GM12878 (cell line): Measurements from ENCODE around the gene MEN1. TPM values are rescaled to one million over a fixed set of nuclear protein-coding genes. Genes with fewer than 3 reads are reported as not detected.

Experiments used
- ATAC-seq: fragments of 200-7000 bp; cut with Tn5 transposase; 3 replicates; pipeline ENCODE4 v1.9.1; 2020; ENCODE audit warnings: mild to moderate bottlenecking, moderate library complexity
- BruUV-seq: library from RNA; stranded (reverse); fragments of 400-500 nt; replicated peaks from 2 replicates; lab custom pipeline; 2021; lab: Mats Ljungman, UMichigan
- CTCF ChIA-PET: fragments of 300-600 bp; sonication (Branson Sonifier 250); formaldehyde crosslinking; extraction: SDS; loops from one replicate; lab custom pipeline; 2021; ENCODE audit warnings: inconsistent platforms; lab: Yijun Ruan, JAX
- POLR2A ChIA-PET: fragments of 350-600 bp; formaldehyde crosslinking; extraction: SDS; loops from one replicate; lab custom pipeline; 2021; ENCODE audit warnings: inconsistent platforms; lab: Charles Lee
- RAD21 ChIA-PET: fragments of 300-600 bp; sonication (Branson Sonifier 250); formaldehyde crosslinking; loops from one replicate; lab custom pipeline; 2023; ENCODE audit warnings: antibody characterized with exemption; ENCODE audit not compliant: unreplicated experiment; lab: Charles Lee
- SMC1A ChIA-PET: fragments of 300-600 bp; sonication (Branson Sonifier 250); formaldehyde crosslinking; loops from one replicate; lab custom pipeline; 2023; ENCODE audit not compliant: unreplicated experiment, uncharacterized antibody; lab: Charles Lee
- DNase-seq: peaks from one replicate; pipeline ENCODE4 v3.0.0-alpha.2; 2011; ENCODE audit warnings: low read depth, low spot score
- FAIRE-seq: peaks from 3 replicates; lab custom pipeline; 2011; peaks lifted over from hg19 to GRCh38; lab: Jason Lieb, UNC
- H2AFZ ChIP-seq: 2 replicates; pipeline ENCODE4 v1.6.0; 2011; ENCODE audit warnings: low read depth, low read length, control low read depth; ENCODE audit not compliant: control insufficient read depth
- H3K27ac ChIP-seq: 2 replicates; pipeline ENCODE4 v1.5.1; 2011; ENCODE audit warnings: control low read depth; ENCODE audit not compliant: control insufficient read depth, insufficient read depth
- H3K27me3 ChIP-seq, 2 experiments: replicated peaks in 1 of 2; 2 replicates each; pipeline versions ENCODE4 v1.6.0 to v1.6.1; 2011; ENCODE audit warnings: low read length in 1 of 2; ENCODE audit not compliant: control insufficient read depth in 2 of 2, insufficient read depth in 2 of 2
- H3K36me3 ChIP-seq, 2 experiments: 2 replicates each; pipeline ENCODE4 v1.5.1; 2011; ENCODE audit warnings: low read length in 1 of 2; ENCODE audit not compliant: control insufficient read depth in 2 of 2, insufficient read depth in 2 of 2
- H3K4me1 ChIP-seq: 2 replicates; pipeline ENCODE4 v1.6.1; 2011; ENCODE audit warnings: mild to moderate bottlenecking, low read length, moderate library complexity, mixed read lengths; ENCODE audit not compliant: control insufficient read depth, insufficient read depth
- H3K4me2 ChIP-seq: 2 replicates; pipeline ENCODE4 v1.6.0; 2011; ENCODE audit warnings: control low read depth; ENCODE audit not compliant: control insufficient read depth, insufficient read depth
- H3K4me3 ChIP-seq: fragments of 200-600 bp; sonication (generic); 2 replicates; pipeline ENCODE4 v1.5.1; 2016
- H3K79me2 ChIP-seq: 2 replicates; pipeline ENCODE4 v1.6.0; 2011; ENCODE audit warnings: low read length; ENCODE audit not compliant: control insufficient read depth, insufficient read depth
- H3K9ac ChIP-seq: 2 replicates; pipeline ENCODE4 v1.8.0; 2011; ENCODE audit warnings: low read length, control low read depth, mixed read lengths; ENCODE audit not compliant: control insufficient read depth, insufficient read depth
- H3K9me3 ChIP-seq: replicated peaks from 3 replicates; pipeline ENCODE4 v1.5.1; 2011; ENCODE audit warnings: mild to moderate bottlenecking, low read length; ENCODE audit not compliant: control insufficient read depth, insufficient read depth
- H4K20me1 ChIP-seq: 2 replicates; pipeline ENCODE4 v1.6.0; 2011; ENCODE audit not compliant: control insufficient read depth, insufficient read depth
- CBFB ChIP-seq: IDR thresholded peaks from 2 replicates; pipeline ENCODE4 v1.6.1; 2016; ENCODE audit warnings: antibody characterized with exemption, low read depth
- CBX3 ChIP-seq: fragments of 200-600 bp; sonication (generic); IDR thresholded peaks from 2 replicates; pipeline ENCODE4 v1.6.1; 2016; ENCODE audit warnings: low read depth, borderline replicate concordance
- CHD4 ChIP-seq: fragments of 200-600 bp; sonication (generic); IDR thresholded peaks from 2 replicates; pipeline ENCODE4 v1.6.1; 2016; ENCODE audit warnings: mild to moderate bottlenecking
- ELK1 ChIP-seq: IDR thresholded peaks from 2 replicates; pipeline ENCODE4 v1.6.1; 2012; ENCODE audit warnings: low read depth, low read length, improper control_type of control experiment
- GABPA ChIP-seq: IDR thresholded peaks from 2 replicates; pipeline ENCODE4 v1.6.1; 2014; ENCODE audit warnings: antibody characterized with exemption, low read depth, mild to moderate bottlenecking, inconsistent platforms
- NFIC ChIP-seq: IDR thresholded peaks from 2 replicates; pipeline ENCODE4 v1.6.1; 2012; ENCODE audit warnings: low read depth, mild to moderate bottlenecking, inconsistent platforms, low read length, moderate library complexity
- NR2C2 ChIP-seq: IDR thresholded peaks from 2 replicates; pipeline ENCODE4 v1.6.1; 2011; ENCODE audit warnings: borderline replicate concordance, low read depth; ENCODE audit not compliant: control insufficient read depth, insufficient read length
- PAX5 ChIP-seq: IDR thresholded peaks from 2 replicates; pipeline ENCODE4 v1.6.1; 2011; ENCODE audit warnings: low read depth, low read length, borderline replicate concordance
- POLR2A ChIP-seq: IDR thresholded peaks from 2 replicates; pipeline ENCODE4 v1.6.1; 2011; ENCODE audit warnings: low read depth, mild to moderate bottlenecking, low read length
- TAF1 ChIP-seq: IDR thresholded peaks from 2 replicates; pipeline ENCODE4 v1.6.1; 2011; ENCODE audit warnings: mild to moderate bottlenecking, low read depth, low read length, borderline replicate concordance
- YY1 ChIP-seq: IDR thresholded peaks from 2 replicates; pipeline ENCODE4 v1.6.1; 2011; ENCODE audit warnings: low read depth, mild to moderate bottlenecking, low read length
- WGBS: methylation state at CpG from one replicate; pipeline ENCODE4 v1.1.6; 2016; ENCODE audit warnings: low lambda C conversion rate; ENCODE audit not compliant: insufficient replicate concordance, insufficient coverage; ENCODE audit errors: missing lambda C conversion rate; 5-methylcytosine and 5-hydroxymethylcytosine counted together
- in situ Hi-C: fragments of 300-500 bp; cut with MboI; formaldehyde crosslinking; loops from 9 replicates; pipeline ENCODE4 v1.14.3; 2018; ENCODE audit warnings: mixed read lengths
- intact Hi-C: fragments of 100-400 bp; cut with micrococcal nuclease; formaldehyde crosslinking; loops from one replicate; pipeline ENCODE4 v1.14.2; 2022; ENCODE audit not compliant: unreplicated experiment
- polyA plus RNA-seq, 11 experiments: library from polyadenylated mRNA; depleted of rRNA in 4 of 11; unstranded in 6 of 11; stranded (reverse) in 5 of 11; fragments of >200 nt; fragmentation: Nextera tagmentation in 4 of 11; fragmentation: Illumina TruSeq in 1 of 11; extraction: Ambion mirVana in 4 of 11; extraction: Trizol in 1 of 11; gene quantifications; 1 replicate in 1 of 11; 2 replicates in 10 of 11; pipeline versions ENCODE4 v1.2.1 to v1.2.3, GENCODE V29; 2011 to 2016; ENCODE audit warnings: inconsistent platforms in 2 of 11, missing spikeins in 2 of 11, low read depth in 1 of 11
- total RNA-seq, 4 experiments: library from RNA; depleted of rRNA in 3 of 4; stranded (reverse); fragments of >200 nt in 3 of 4; fragmentation: Illumina TruSeq in 1 of 4; extraction: Trizol in 1 of 4; gene quantifications; 2 replicates each; pipeline versions ENCODE4 v1.2.1 to v1.2.3, GENCODE V29; 2013 to 2021
- TF ChIP-seq, protein P1 (sequence below): fragments of 450-650 bp; IDR thresholded peaks from 2 replicates; pipeline ENCODE4 v1.6.1; 2017; ENCODE audit warnings: mild to moderate bottlenecking
- TF ChIP-seq, protein P2 (sequence below): fragments of 450-650 bp; IDR thresholded peaks from 2 replicates; pipeline ENCODE4 v1.6.1; 2016; ENCODE audit warnings: mild to moderate bottlenecking
- TF ChIP-seq, protein P3 (sequence below): fragments of 450-650 bp; IDR thresholded peaks from 2 replicates; pipeline ENCODE4 v1.6.1; 2018; ENCODE audit warnings: borderline replicate concordance, mild to moderate bottlenecking; ENCODE audit not compliant: partially characterized antibody
- TF ChIP-seq, protein P4 (sequence below): IDR thresholded peaks from 2 replicates; pipeline ENCODE4 v1.6.1; 2012; ENCODE audit warnings: low read depth, low read length, improper control_type of control experiment

Gene MEN1
- total and polyA plus RNA-seq, 10 of the 15 experiments (the other 5 are each of a cell fraction or from before 2014, with no cell fraction given) = 2.5 to 39.7 (median 20.7) TPM

GRCh38 chr11:64856382-64857227 lies 46.3 kb upstream of the MEN1 start:
- no peak for FAIRE-seq
- H3K9ac ChIP-seq = no peak overlapping the region
- no peak overlapping the region for H2AFZ ChIP-seq
- H3K79me2 ChIP-seq = peaks cover 50% of the 10 kb centered on the region
- no peaks in the 10 kb centered on the region for H3K9me3 ChIP-seq
- H3K27ac ChIP-seq = peak overlapping the region; percentile 63
- ChIA-PET POLR2A (interaction anchor here (0.5 to 24.3 kb wide), 6 partner anchors 9 to 1085 kb away, joined by 3 to 620 read pairs (median 4); partner anchors contain the start of gene EHD1), CTCF (interaction anchor here (1.2 to 28.8 kb wide), 4 partner anchors 6 to 226 kb away, joined by 3 to 1208 read pairs (median 374); partner anchors contain the start of genes CDC42BPG and EHD1), RAD21 (interaction anchor here (1.5 to 15.8 kb wide), 2 partner anchors 8 to 21 kb away, joined by 4 to 253 read pairs; partner anchors contain the start of gene EHD1), SMC1A (interaction anchor here (11.6 to 15.0 kb wide), 3 partner anchors 5 to 21 kb away, joined by 226 to 306 read pairs (median 306); partner anchors contain the start of gene EHD1)
- H3K4me1 ChIP-seq = peaks cover 95% of the 10 kb centered on the region
- no peaks in the 10 kb centered on the region for H3K27me3 ChIP-seq
- no peaks in the 10 kb centered on the region for H4K20me1 ChIP-seq
- 49% methylated on average over 20 of the region's 20 CpGs for WGBS
- no peak for DNase-seq
- peak; percentile 0 for ATAC-seq
- peak overlapping the region; percentile 33; the same call in 1 of the 2 replicates for H3K4me2 ChIP-seq
- no peak overlapping the region for H3K4me3 ChIP-seq
- no TSS peak for BruUV-seq
- peaks cover 24 to 60% of the 10 kb centered on the region in 2 experiments for H3K36me3 ChIP-seq
- in situ Hi-C loops = no loop called here
- intact Hi-C loops = no loop called here
- TF ChIP-seq YY1 (no peak), GABPA (no peak), CBFB (no peak), NR2C2 (no peak), NFIC (no peak), PAX5 (peak; percentile 78; the same call in 1 of the 2 replicates), CHD4 (no peak), ELK1 (no peak), POLR2A (peak; percentile 45; the same call in 1 of the 2 replicates), CBX3 (no peak), TAF1 (peak; percentile 54; the same call in 1 of the 2 replicates)
- TF ChIP-seq, protein P1, sequence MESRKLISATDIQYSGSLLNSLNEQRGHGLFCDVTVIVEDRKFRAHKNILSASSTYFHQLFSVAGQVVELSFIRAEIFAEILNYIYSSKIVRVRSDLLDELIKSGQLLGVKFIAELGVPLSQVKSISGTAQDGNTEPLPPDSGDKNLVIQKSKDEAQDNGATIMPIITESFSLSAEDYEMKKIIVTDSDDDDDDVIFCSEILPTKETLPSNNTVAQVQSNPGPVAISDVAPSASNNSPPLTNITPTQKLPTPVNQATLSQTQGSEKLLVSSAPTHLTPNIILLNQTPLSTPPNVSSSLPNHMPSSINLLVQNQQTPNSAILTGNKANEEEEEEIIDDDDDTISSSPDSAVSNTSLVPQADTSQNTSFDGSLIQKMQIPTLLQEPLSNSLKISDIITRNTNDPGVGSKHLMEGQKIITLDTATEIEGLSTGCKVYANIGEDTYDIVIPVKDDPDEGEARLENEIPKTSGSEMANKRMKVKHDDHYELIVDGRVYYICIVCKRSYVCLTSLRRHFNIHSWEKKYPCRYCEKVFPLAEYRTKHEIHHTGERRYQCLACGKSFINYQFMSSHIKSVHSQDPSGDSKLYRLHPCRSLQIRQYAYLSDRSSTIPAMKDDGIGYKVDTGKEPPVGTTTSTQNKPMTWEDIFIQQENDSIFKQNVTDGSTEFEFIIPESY = no peak
- TF ChIP-seq, protein P2, sequence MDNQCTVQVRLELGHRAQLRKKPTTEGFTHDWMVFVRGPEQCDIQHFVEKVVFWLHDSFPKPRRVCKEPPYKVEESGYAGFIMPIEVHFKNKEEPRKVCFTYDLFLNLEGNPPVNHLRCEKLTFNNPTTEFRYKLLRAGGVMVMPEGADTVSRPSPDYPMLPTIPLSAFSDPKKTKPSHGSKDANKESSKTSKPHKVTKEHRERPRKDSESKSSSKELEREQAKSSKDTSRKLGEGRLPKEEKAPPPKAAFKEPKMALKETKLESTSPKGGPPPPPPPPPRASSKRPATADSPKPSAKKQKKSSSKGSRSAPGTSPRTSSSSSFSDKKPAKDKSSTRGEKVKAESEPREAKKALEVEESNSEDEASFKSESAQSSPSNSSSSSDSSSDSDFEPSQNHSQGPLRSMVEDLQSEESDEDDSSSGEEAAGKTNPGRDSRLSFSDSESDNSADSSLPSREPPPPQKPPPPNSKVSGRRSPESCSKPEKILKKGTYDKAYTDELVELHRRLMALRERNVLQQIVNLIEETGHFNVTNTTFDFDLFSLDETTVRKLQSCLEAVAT = no peak
- TF ChIP-seq, protein P3, sequence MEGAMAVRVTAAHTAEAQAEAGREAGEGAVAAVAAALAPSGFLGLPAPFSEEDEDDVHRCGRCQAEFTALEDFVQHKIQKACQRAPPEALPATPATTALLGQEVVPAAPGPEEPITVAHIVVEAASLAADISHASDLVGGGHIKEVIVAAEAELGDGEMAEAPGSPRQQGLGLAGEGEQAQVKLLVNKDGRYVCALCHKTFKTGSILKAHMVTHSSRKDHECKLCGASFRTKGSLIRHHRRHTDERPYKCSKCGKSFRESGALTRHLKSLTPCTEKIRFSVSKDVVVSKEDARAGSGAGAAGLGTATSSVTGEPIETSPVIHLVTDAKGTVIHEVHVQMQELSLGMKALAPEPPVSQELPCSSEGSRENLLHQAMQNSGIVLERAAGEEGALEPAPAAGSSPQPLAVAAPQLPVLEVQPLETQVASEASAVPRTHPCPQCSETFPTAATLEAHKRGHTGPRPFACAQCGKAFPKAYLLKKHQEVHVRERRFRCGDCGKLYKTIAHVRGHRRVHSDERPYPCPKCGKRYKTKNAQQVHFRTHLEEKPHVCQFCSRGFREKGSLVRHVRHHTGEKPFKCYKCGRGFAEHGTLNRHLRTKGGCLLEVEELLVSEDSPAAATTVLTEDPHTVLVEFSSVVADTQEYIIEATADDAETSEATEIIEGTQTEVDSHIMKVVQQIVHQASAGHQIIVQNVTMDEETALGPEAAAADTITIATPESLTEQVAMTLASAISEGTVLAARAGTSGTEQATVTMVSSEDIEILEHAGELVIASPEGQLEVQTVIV = no peak
- TF ChIP-seq, protein P4, sequence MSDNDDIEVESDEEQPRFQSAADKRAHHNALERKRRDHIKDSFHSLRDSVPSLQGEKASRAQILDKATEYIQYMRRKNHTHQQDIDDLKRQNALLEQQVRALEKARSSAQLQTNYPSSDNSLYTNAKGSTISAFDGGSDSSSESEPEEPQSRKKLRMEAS = no peak
